HG02943 (cell line): ENCODE results near the gene IL12RB1.

Experiments used
- ATAC-seq: cut with Tn5 transposase; IDR thresholded peaks from one replicate; pipeline ENCODE4 v1.9.1; 2021; ENCODE audit warnings: mild to moderate bottlenecking, low read depth, moderate library complexity; ENCODE audit not compliant: unreplicated experiment

Gene IL12RB1

GRCh38 chr19:18014197-18014596 is 72.5 kb downstream of the IL12RB1 start:
- ATAC-seq, result no peak

- ATAC-seq, result no peak
Observed at GRCh38 chr19:18013210-18014111, 73.3 kb downstream of the IL12RB1 start.

GRCh38 chr19:18010149-18010548 is 76.6 kb downstream of the IL12RB1 start:
- no peak for ATAC-seq

- ATAC-seq, result no peak
Observed at GRCh38 chr19:18009412-18010066, 77.2 kb downstream of the IL12RB1 start.
